ENCODE data around the gene SMARCA1.

DNA sequence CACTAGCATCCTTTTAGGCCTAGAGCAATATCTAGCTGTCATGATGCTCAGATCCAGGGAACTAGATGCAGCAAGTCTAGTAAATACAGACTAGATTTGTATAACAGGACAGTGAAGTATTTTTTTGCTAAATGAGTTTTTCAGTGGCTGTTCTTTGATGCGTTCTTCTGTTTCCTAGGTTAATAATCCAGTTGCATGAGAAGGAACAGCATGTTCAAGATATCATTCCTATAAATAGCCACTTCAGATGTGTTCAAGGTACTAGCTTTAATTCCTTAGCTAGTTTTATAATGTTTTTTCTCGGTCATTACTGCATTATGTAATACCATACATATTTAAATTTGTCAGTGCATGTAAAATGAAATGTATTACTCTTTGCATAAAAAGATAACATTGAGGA lies 21.5 kb upstream of the SMARCA1 start:
- TF ChIP-seq CTCF (IDR thresholded peaks at IDR 0.05) (no peak), POLR2AphosphoS5 (IDR thresholded peaks at IDR 0.05) (no peak)

All from suprapubic skin (tissue), 3 donors.